K562 (cell line): ENCODE results near the gene DGCR2. TPM values are rescaled to one million over a fixed set of nuclear protein-coding genes. Genes with fewer than 3 reads are reported as not detected.
A peak's percentile ranks its signal among the peaks of the same experiment; 100 is the strongest.

Experiments
- BRF1 ChIP-seq: IDR thresholded peaks from 3 replicates; pipeline ENCODE4 v1.6.1; 2011; ENCODE audit warnings: borderline replicate concordance, mild to moderate bottlenecking; ENCODE audit not compliant: insufficient read length; ENCODE audit errors: extremely low read depth
- CBX2 ChIP-seq: fragments of 200-600 bp; sonication (generic); IDR thresholded peaks from one replicate; pipeline ENCODE4 v1.6.1; 2012; ENCODE audit warnings: mild to moderate bottlenecking, low read length, inconsistent platforms; ENCODE audit not compliant: insufficient read depth, poor library complexity, severe bottlenecking
- DMBX1 ChIP-seq: fragments of 250-450 bp; sonication (Bioruptor Pico); IDR thresholded peaks from 2 replicates; pipeline ENCODE4 v1.8.0; 2022; ENCODE audit warnings: inconsistent platforms, mild to moderate bottlenecking, moderate library complexity, borderline replicate concordance
- EZH2 ChIP-seq: IDR thresholded peaks from 2 replicates; pipeline ENCODE4 v1.6.1; 2012; ENCODE audit warnings: low read depth, mild to moderate bottlenecking, inconsistent platforms, low read length, borderline replicate concordance
- HDAC1 ChIP-seq, 2 experiments: fragments of 450-650 bp; IDR thresholded peaks; 2 replicates each; pipeline ENCODE4 v1.6.1; 2016 to 2017; ENCODE audit warnings: inconsistent platforms in 1 of 2, mild to moderate bottlenecking in 1 of 2, moderate library complexity in 1 of 2
- NCOR1 ChIP-seq: fragments of 450-650 bp; IDR thresholded peaks from 2 replicates; pipeline ENCODE4 v1.6.1; 2016; ENCODE audit warnings: mild to moderate bottlenecking, moderate library complexity
- PTRF ChIP-seq: fragments of 450-650 bp; IDR thresholded peaks from 2 replicates; pipeline ENCODE4 v1.6.1; 2016; ENCODE audit warnings: mild to moderate bottlenecking, missing genetic modification characterization, missing compliant biosample characterization
- RBFOX2 ChIP-seq: fragments of 200-400 bp; formaldehyde crosslinking; IDR thresholded peaks from 2 replicates; pipeline ENCODE4 v1.6.1; 2017; ENCODE audit warnings: low read depth, mild to moderate bottlenecking, low read length, moderate library complexity
- RBM34 ChIP-seq: fragments of 200-400 bp; formaldehyde crosslinking; IDR thresholded peaks from 2 replicates; pipeline ENCODE4 v1.6.1; 2018; ENCODE audit warnings: low read length, borderline replicate concordance; ENCODE audit not compliant: insufficient read depth
- SMARCC2 ChIP-seq: fragments of 450-650 bp; IDR thresholded peaks from 2 replicates; pipeline ENCODE4 v1.6.1; 2017; ENCODE audit warnings: antibody characterized with exemption, moderate library complexity, mild to moderate bottlenecking, low read depth
- ZBED1 ChIP-seq: IDR thresholded peaks from 2 replicates; pipeline ENCODE4 v1.6.1; 2014
- ZNF165 ChIP-seq: fragments of 250-450 bp; sonication (Bioruptor Pico); IDR thresholded peaks from 2 replicates; pipeline ENCODE4 v1.4.0; 2020; ENCODE audit warnings: borderline replicate concordance
- ZNF354B ChIP-seq: fragments of 250-450 bp; sonication (Bioruptor Pico); IDR thresholded peaks from 2 replicates; pipeline ENCODE4 v1.4.0; 2020
- ZNF79 ChIP-seq: fragments of 250-450 bp; sonication (Bioruptor Pico); IDR thresholded peaks from 2 replicates; pipeline ENCODE4 v1.4.0; 2020; ENCODE audit warnings: low read depth, mild to moderate bottlenecking, moderate library complexity
- polyA plus RNA-seq, 8 experiments: library from polyadenylated mRNA; depleted of rRNA in 4 of 8; stranded (reverse) in 5 of 8; unstranded in 3 of 8; fragments of >200 nt; fragmentation: Nextera tagmentation in 2 of 8; fragmentation: Illumina TruSeq in 1 of 8; extraction: Ambion mirVana in 2 of 8; extraction: Trizol in 1 of 8; gene quantifications; 2 replicates each; pipeline versions ENCODE4 v1.2.1 to v1.2.3, GENCODE V29; 2011 to 2014; ENCODE audit warnings: inconsistent platforms in 1 of 8, missing spikeins in 1 of 8
- total RNA-seq, 7 experiments: library from RNA; depleted of rRNA in 6 of 7; stranded (reverse); fragments of >200 nt in 6 of 7; fragmentation: Illumina TruSeq in 2 of 7; extraction: Trizol in 2 of 7; gene quantifications; 2 replicates each; pipeline versions ENCODE4 v1.2.1 to v1.2.3, GENCODE V29; 2011 to 2021; ENCODE audit warnings: low replicate concordance in 1 of 7
- TF ChIP-seq, protein P1 (sequence below): fragments of 450-650 bp; formaldehyde crosslinking; IDR thresholded peaks from 2 replicates; pipeline ENCODE4 v1.4.0; 2022; ENCODE audit warnings: missing genetic modification characterization
- TF ChIP-seq, protein P2 (sequence below): IDR thresholded peaks from 3 replicates; pipeline ENCODE4 v1.6.1; 2011; ENCODE audit warnings: borderline replicate concordance, mild to moderate bottlenecking; ENCODE audit not compliant: insufficient read length, insufficient read depth
- TF ChIP-seq, protein P3 (sequence below): fragments of 450-650 bp; formaldehyde crosslinking; conservative IDR thresholded peaks from 2 replicates; pipeline ENCODE4 v1.4.0; 2022; ENCODE audit warnings: mild to moderate bottlenecking, missing genetic modification characterization
- TF ChIP-seq, protein P4 (sequence below): fragments of 250-450 bp; sonication (Bioruptor Pico); IDR thresholded peaks from 2 replicates; pipeline ENCODE4 v1.8.0; 2021; ENCODE audit warnings: borderline replicate concordance, mild to moderate bottlenecking, moderate library complexity; ENCODE audit not compliant: poor library complexity, severe bottlenecking
- TF ChIP-seq, protein P5 (sequence below): sonication (generic); formaldehyde crosslinking; IDR thresholded peaks from 2 replicates; pipeline ENCODE4 v1.8.1; 2022; ENCODE audit warnings: missing genetic modification reagents
- TF ChIP-seq, protein P6 (sequence below): IDR thresholded peaks from 2 replicates; pipeline ENCODE4 v1.6.1; 2016; ENCODE audit warnings: missing genetic modification characterization, missing compliant biosample characterization

Gene DGCR2
- total and polyA plus RNA-seq, 9 of the 15 experiments (the other 6 are each of a cell fraction or from before 2014, with no cell fraction given): 0.69 to 101 (median 56.4) TPM

- TF ChIP-seq, protein P1, sequence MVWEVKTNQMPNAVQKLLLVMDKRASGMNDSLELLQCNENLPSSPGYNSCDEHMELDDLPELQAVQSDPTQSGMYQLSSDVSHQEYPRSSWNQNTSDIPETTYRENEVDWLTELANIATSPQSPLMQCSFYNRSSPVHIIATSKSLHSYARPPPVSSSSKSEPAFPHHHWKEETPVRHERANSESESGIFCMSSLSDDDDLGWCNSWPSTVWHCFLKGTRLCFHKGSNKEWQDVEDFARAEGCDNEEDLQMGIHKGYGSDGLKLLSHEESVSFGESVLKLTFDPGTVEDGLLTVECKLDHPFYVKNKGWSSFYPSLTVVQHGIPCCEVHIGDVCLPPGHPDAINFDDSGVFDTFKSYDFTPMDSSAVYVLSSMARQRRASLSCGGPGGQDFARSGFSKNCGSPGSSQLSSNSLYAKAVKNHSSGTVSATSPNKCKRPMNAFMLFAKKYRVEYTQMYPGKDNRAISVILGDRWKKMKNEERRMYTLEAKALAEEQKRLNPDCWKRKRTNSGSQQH (CRISPR knock-in tag): 0 out of 2 replicates have a peak, but pooled peaks have one; percentile 43
- TF ChIP-seq BRF1: no peak
- no peak for TF ChIP-seq CBX2
- TF ChIP-seq ZNF354B (CRISPR knock-in tag): no peak
- no peak for TF ChIP-seq ZNF165
- peak; percentile 43 for TF ChIP-seq ZBED1
- no peak for TF ChIP-seq ZNF79 (CRISPR knock-in tag)
- TF ChIP-seq, protein P2, sequence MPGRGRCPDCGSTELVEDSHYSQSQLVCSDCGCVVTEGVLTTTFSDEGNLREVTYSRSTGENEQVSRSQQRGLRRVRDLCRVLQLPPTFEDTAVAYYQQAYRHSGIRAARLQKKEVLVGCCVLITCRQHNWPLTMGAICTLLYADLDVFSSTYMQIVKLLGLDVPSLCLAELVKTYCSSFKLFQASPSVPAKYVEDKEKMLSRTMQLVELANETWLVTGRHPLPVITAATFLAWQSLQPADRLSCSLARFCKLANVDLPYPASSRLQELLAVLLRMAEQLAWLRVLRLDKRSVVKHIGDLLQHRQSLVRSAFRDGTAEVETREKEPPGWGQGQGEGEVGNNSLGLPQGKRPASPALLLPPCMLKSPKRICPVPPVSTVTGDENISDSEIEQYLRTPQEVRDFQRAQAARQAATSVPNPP: no peak
- TF ChIP-seq PTRF: no peak
- no peak for TF ChIP-seq DMBX1 (CRISPR knock-in tag)
- TF ChIP-seq, protein P3, sequence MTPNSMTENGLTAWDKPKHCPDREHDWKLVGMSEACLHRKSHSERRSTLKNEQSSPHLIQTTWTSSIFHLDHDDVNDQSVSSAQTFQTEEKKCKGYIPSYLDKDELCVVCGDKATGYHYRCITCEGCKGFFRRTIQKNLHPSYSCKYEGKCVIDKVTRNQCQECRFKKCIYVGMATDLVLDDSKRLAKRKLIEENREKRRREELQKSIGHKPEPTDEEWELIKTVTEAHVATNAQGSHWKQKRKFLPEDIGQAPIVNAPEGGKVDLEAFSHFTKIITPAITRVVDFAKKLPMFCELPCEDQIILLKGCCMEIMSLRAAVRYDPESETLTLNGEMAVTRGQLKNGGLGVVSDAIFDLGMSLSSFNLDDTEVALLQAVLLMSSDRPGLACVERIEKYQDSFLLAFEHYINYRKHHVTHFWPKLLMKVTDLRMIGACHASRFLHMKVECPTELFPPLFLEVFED (CRISPR knock-in tag): no peak
- TF ChIP-seq EZH2: no peak
- TF ChIP-seq, protein P4, sequence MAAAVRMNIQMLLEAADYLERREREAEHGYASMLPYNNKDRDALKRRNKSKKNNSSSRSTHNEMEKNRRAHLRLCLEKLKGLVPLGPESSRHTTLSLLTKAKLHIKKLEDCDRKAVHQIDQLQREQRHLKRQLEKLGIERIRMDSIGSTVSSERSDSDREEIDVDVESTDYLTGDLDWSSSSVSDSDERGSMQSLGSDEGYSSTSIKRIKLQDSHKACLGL (CRISPR knock-in tag): no peak
- TF ChIP-seq HDAC1 (IDR thresholded peaks at IDR 0.05): peak in 1 of 2 experiments; percentile 71; a peak in 2 of 4 replicates
- peak; percentile 79; the same call in 1 of the 2 replicates for TF ChIP-seq RBFOX2
- no peak for TF ChIP-seq SMARCC2
- no peak for TF ChIP-seq RBM34
- TF ChIP-seq, protein P5, sequence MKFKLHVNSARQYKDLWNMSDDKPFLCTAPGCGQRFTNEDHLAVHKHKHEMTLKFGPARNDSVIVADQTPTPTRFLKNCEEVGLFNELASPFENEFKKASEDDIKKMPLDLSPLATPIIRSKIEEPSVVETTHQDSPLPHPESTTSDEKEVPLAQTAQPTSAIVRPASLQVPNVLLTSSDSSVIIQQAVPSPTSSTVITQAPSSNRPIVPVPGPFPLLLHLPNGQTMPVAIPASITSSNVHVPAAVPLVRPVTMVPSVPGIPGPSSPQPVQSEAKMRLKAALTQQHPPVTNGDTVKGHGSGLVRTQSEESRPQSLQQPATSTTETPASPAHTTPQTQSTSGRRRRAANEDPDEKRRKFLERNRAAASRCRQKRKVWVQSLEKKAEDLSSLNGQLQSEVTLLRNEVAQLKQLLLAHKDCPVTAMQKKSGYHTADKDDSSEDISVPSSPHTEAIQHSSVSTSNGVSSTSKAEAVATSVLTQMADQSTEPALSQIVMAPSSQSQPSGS: no peak
- no peak for TF ChIP-seq NCOR1
- TF ChIP-seq, protein P6, sequence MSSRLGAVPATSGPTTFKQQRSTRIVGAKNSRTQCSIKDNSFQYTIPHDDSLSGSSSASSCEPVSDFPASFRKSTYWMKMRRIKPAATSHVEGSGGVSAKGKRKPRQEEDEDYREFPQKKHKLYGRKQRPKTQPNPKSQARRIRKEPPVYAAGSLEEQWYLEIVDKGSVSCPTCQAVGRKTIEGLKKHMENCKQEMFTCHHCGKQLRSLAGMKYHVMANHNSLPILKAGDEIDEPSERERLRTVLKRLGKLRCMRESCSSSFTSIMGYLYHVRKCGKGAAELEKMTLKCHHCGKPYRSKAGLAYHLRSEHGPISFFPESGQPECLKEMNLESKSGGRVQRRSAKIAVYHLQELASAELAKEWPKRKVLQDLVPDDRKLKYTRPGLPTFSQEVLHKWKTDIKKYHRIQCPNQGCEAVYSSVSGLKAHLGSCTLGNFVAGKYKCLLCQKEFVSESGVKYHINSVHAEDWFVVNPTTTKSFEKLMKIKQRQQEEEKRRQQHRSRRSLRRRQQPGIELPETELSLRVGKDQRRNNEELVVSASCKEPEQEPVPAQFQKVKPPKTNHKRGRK (tag): no peak
Observed at GRCh38 chr22:19121631-19122142, 525 bp downstream of the DGCR2 start (continued).
